GM21528 (cell line): ENCODE measurements around the gene AKAP7.
"Not testable (repeated sequence)": the region's sequence is repeated elsewhere in the genome, so short reads cannot be mapped to it uniquely, and the experiment has no call there.

Experiments used
- ATAC-seq: cut with Tn5 transposase; IDR thresholded peaks from one replicate; pipeline ENCODE4 v1.9.1; 2021; ENCODE audit warnings: mild to moderate bottlenecking, moderate library complexity; ENCODE audit not compliant: unreplicated experiment, low FRiP score

The AKAP7 gene

GRCh38 chr6:131135244-131136020 lies at the start of gene AKAP7:
TSS of gene AKAP7 (plus strand) at chr6:131135467. CDS start at chr6:131135764, 297 bp downstream.
- ATAC-seq: peak; percentile 76

GRCh38 chr6:131090339-131090738 lies 44.9 kb upstream of the AKAP7 start:
- not testable (repeated sequence) for ATAC-seq

- ATAC-seq: not testable (repeated sequence)
These were observed 43.3 kb upstream of the AKAP7 start for GRCh38 chr6:131091944-131092343.

GRCh38 chr6:131093334-131093733 lies 41.9 kb upstream of the AKAP7 start:
- ATAC-seq: no peak

GRCh38 chr6:131096786-131097185 lies 38.5 kb upstream of the AKAP7 start:
- no peak for ATAC-seq

- ATAC-seq: no peak
These were observed 33.2 kb upstream of the AKAP7 start for GRCh38 chr6:131101911-131102680.

GRCh38 chr6:131103296-131103695 lies 32.0 kb upstream of the AKAP7 start:
- ATAC-seq: no peak

- ATAC-seq: no peak
These were observed 31.4 kb upstream of the AKAP7 start for GRCh38 chr6:131103901-131104300.

GRCh38 chr6:131107151-131107550 lies 28.1 kb upstream of the AKAP7 start:
- ATAC-seq: no peak

- ATAC-seq: no peak
These were observed 23.0 kb upstream of the AKAP7 start for GRCh38 chr6:131112249-131112648.

GRCh38 chr6:131115651-131116050 lies 19.6 kb upstream of the AKAP7 start:
- no peak for ATAC-seq

GRCh38 chr6:131116321-131116720 lies 18.9 kb upstream of the AKAP7 start:
- ATAC-seq: no peak

- ATAC-seq: no peak
These were observed 18.4 kb upstream of the AKAP7 start for GRCh38 chr6:131116755-131117360.

GRCh38 chr6:131117878-131118277 lies 17.4 kb upstream of the AKAP7 start:
- no peak for ATAC-seq

GRCh38 chr6:131122007-131122406 lies 13.3 kb upstream of the AKAP7 start:
- no peak for ATAC-seq

GRCh38 chr6:131122516-131122915 lies 12.8 kb upstream of the AKAP7 start:
- no peak for ATAC-seq

- no peak for ATAC-seq
These were observed 10.8 kb upstream of the AKAP7 start for GRCh38 chr6:131124336-131125071.

GRCh38 chr6:131125431-131125830 lies 9.8 kb upstream of the AKAP7 start:
- ATAC-seq: no peak

GRCh38 chr6:131129689-131130553 lies 5.3 kb upstream of the AKAP7 start:
- ATAC-seq: no peak

GRCh38 chr6:131130554-131130940 lies 4.7 kb upstream of the AKAP7 start:
- no peak for ATAC-seq
